Gastrocnemius medialis (tissue), 4 donors: ENCODE results near the gene ZNF511.

Experiments
- CTCF ChIP-seq, 5 experiments: fragments of 450-650 bp in 3 of 5; fragments of 200-600 bp in 2 of 5; sonication (generic) in 2 of 5; IDR thresholded peaks in 4 of 5; conservative IDR thresholded peaks in 1 of 5; 1 replicate in 4 of 5; 2 replicates in 1 of 5; pipeline ENCODE4 v1.5.1; 2016 to 2019; ENCODE audit warnings: antibody characterized with exemption in 5 of 5, mild to moderate bottlenecking in 3 of 5, moderate library complexity in 3 of 5
- POLR2A ChIP-seq, 2 donors: fragments of 450-650 bp; IDR thresholded peaks; one replicate each; pipeline ENCODE4 v1.6.1; 2017; ENCODE audit warnings: antibody characterized with exemption in 2 of 2, mild to moderate bottlenecking in 2 of 2, moderate library complexity in 2 of 2

DNA sequence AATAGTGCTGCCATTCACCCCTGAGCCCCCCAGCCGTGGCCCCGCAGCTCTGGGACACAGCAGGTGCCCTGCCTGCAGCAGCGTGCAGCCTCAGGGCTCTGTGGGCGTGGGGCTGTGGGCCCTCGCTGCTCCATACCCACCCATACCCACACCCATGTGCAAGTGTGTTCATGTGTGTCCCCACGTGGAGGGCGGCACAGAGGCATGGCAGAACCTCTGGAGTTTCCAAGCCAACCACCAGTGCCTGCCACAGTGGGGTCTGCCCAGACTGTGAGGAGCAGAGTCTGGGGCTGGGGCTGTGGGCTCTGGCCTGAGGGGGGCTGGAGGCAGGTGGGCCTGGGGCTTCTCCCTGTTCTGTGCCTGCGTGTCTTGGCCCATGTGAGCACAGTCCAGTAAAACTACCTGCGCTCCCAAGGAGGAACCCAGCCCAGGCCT, 40.9 kb downstream of the ZNF511 start:
- no peak for TF ChIP-seq POLR2A (IDR thresholded peaks at IDR 0.05)
- TF ChIP-seq CTCF (IDR thresholded peaks at IDR 0.05 in 4 of 5, conservative IDR thresholded peaks at IDR 0.05 in 1 of 5), result no peak
